IMR-90 (cell line): ENCODE data around the gene GNAZ. TPM values are rescaled to one million over a fixed set of nuclear protein-coding genes. Genes with fewer than 3 reads are reported as not detected.
A peak's percentile ranks its signal among the peaks of the same experiment; 100 is the strongest.

ENCODE experiments used
- ATAC-seq: fragments of 200-7000 bp; cut with Tn5 transposase; 2 replicates; pipeline ENCODE4 v1.9.1; 2020; ENCODE audit warnings: low read depth, mild to moderate bottlenecking, moderate library complexity
- BruUV-seq: library from RNA; stranded (reverse); fragments of 400-500 nt; replicated peaks from 2 replicates; lab custom pipeline; 2021; lab: Mats Ljungman, UMichigan
- CTCF ChIA-PET: fragments of 300-600 bp; formaldehyde crosslinking; extraction: SDS; loops from one replicate; lab custom pipeline; 2021; ENCODE audit warnings: antibody characterized with exemption; lab: Yijun Ruan, JAX
- POLR2A ChIA-PET: fragments of 300-600 bp; sonication (Branson Sonifier 250); formaldehyde crosslinking; loops from one replicate; lab custom pipeline; 2022; ENCODE audit warnings: antibody characterized with exemption; ENCODE audit not compliant: unreplicated experiment; lab: Charles Lee
- DNase-seq: peaks from one replicate; pipeline ENCODE4 v3.0.0; 2013
- H2AFZ ChIP-seq: replicated peaks from 2 replicates; pipeline ENCODE3; 2013; ENCODE audit warnings: low read length, mild to moderate bottlenecking; ENCODE audit not compliant: poor library complexity
- H2AK5ac ChIP-seq: 2 replicates; pipeline ENCODE4 v1.6.1; 2013; ENCODE audit warnings: low read depth, low read length, inconsistent platforms
- H2AK9ac ChIP-seq: replicated peaks from 2 replicates; pipeline ENCODE3; 2013; ENCODE audit warnings: mild to moderate bottlenecking, low read depth, low read length, moderate library complexity; ENCODE audit not compliant: poor library complexity
- H2BK120ac ChIP-seq: 2 replicates; pipeline ENCODE4 v1.6.1; 2013; ENCODE audit warnings: low read depth, low read length, inconsistent platforms
- H2BK15ac ChIP-seq: 3 replicates; pipeline ENCODE4 v1.6.1; 2013; ENCODE audit warnings: low read depth, low read length, inconsistent platforms
- H2BK20ac ChIP-seq: 2 replicates; pipeline ENCODE4 v1.6.1; 2013; ENCODE audit warnings: low read depth, mild to moderate bottlenecking, inconsistent platforms, low read length, moderate library complexity
- H2BK5ac ChIP-seq: 2 replicates; pipeline ENCODE4 v1.6.1; 2013; ENCODE audit warnings: mild to moderate bottlenecking, low read depth, low read length, inconsistent platforms; ENCODE audit not compliant: poor library complexity, severe bottlenecking
- H3K14ac ChIP-seq: replicated peaks from 2 replicates; pipeline ENCODE4 v1.6.1; 2013; ENCODE audit warnings: low read depth, low read length, inconsistent platforms
- H3K18ac ChIP-seq: 2 replicates; pipeline ENCODE4 v1.6.1; 2013; ENCODE audit warnings: low read depth, low read length, control low read depth
- H3K23ac ChIP-seq: 2 replicates; pipeline ENCODE4 v1.6.1; 2013; ENCODE audit warnings: low read depth, low read length, inconsistent platforms
- H3K27ac ChIP-seq: 2 replicates; pipeline ENCODE4 v1.5.1; 2013; ENCODE audit warnings: mild to moderate bottlenecking, control low read depth, low read length; ENCODE audit not compliant: insufficient read depth
- H3K27me3 ChIP-seq: 2 replicates; pipeline ENCODE4 v1.6.1; 2013; ENCODE audit warnings: low read length; ENCODE audit not compliant: control insufficient read depth, insufficient read depth
- H3K36me3 ChIP-seq: 2 replicates; pipeline ENCODE4 v1.6.1; 2013; ENCODE audit warnings: low read length, mixed read lengths; ENCODE audit not compliant: control insufficient read depth, insufficient read depth
- H3K4ac ChIP-seq: 2 replicates; pipeline ENCODE4 v1.6.1; 2013; ENCODE audit warnings: low read depth, low read length, inconsistent platforms
- H3K4me1 ChIP-seq: 2 replicates; pipeline ENCODE4 v1.6.1; 2013; ENCODE audit warnings: low read length, mixed read lengths; ENCODE audit not compliant: control insufficient read depth, insufficient read depth
- H3K4me2 ChIP-seq: 2 replicates; pipeline ENCODE4 v1.6.1; 2013; ENCODE audit warnings: low read depth, mild to moderate bottlenecking, control low read depth, low read length, moderate library complexity
- H3K4me3 ChIP-seq: 2 replicates; pipeline ENCODE4 v1.5.1; 2013; ENCODE audit warnings: low read depth, mild to moderate bottlenecking, control low read depth, low read length, moderate library complexity; ENCODE audit not compliant: insufficient read depth
- H3K56ac ChIP-seq: 2 replicates; pipeline ENCODE4 v1.6.1; 2013; ENCODE audit warnings: low read length, inconsistent platforms; ENCODE audit not compliant: insufficient read depth; ENCODE audit errors: extremely low read depth
- H3K79me1 ChIP-seq, 2 experiments: 2 replicates each; pipeline ENCODE4 v1.6.1; 2013; ENCODE audit warnings: low read length in 2 of 2, inconsistent platforms in 1 of 2, low read depth in 1 of 2
- H3K9ac ChIP-seq: 2 replicates; pipeline ENCODE4 v1.6.1; 2013; ENCODE audit warnings: low read depth, low read length, control low read depth
- H3K9me1 ChIP-seq: 2 replicates; pipeline ENCODE4 v1.6.1; 2013; ENCODE audit warnings: low read length, inconsistent platforms; ENCODE audit not compliant: insufficient read depth
- H3K9me3 ChIP-seq: 2 replicates; pipeline ENCODE4 v1.6.1; 2013; ENCODE audit warnings: low read length; ENCODE audit not compliant: control insufficient read depth, insufficient read depth
- H4K20me1 ChIP-seq: 2 replicates; pipeline ENCODE4 v1.6.1; 2013; ENCODE audit warnings: low read length, inconsistent platforms; ENCODE audit not compliant: insufficient read depth
- H4K5ac ChIP-seq: 2 replicates; pipeline ENCODE4 v1.6.1; 2013; ENCODE audit warnings: mild to moderate bottlenecking, low read depth, low read length, control low read depth
- H4K8ac ChIP-seq, 2 experiments: 2 replicates each; pipeline ENCODE4 v1.6.1; 2013; ENCODE audit warnings: low read depth in 2 of 2, low read length in 2 of 2, control low read depth in 1 of 2, inconsistent platforms in 1 of 2
- H4K91ac ChIP-seq: 2 replicates; pipeline ENCODE4 v1.6.1; 2013; ENCODE audit warnings: low read depth, low read length, inconsistent platforms; ENCODE audit not compliant: insufficient read depth
- CEBPB ChIP-seq: IDR thresholded peaks from 2 replicates; pipeline ENCODE4 v1.6.1; 2012; ENCODE audit warnings: low read depth, low read length, improper control_type of control experiment
- CHD1 ChIP-seq: IDR thresholded peaks from 2 replicates; pipeline ENCODE4 v1.6.1; 2012; ENCODE audit warnings: low read depth, low read length, improper control_type of control experiment
- MAFK ChIP-seq: IDR thresholded peaks from 2 replicates; pipeline ENCODE4 v1.6.1; 2012; ENCODE audit warnings: low read depth, low read length, improper control_type of control experiment
- MAZ ChIP-seq: IDR thresholded peaks from 2 replicates; pipeline ENCODE4 v1.6.1; 2012; ENCODE audit warnings: low read depth, mild to moderate bottlenecking, low read length, improper control_type of control experiment, moderate library complexity, borderline replicate concordance
- NFE2L2 ChIP-seq: fragments of 150-350 bp; IDR thresholded peaks from 2 replicates; pipeline ENCODE4 v1.6.1; 2016; ENCODE audit warnings: low read depth, mild to moderate bottlenecking, low read length
- POLR2A ChIP-seq: IDR thresholded peaks from 2 replicates; pipeline ENCODE4 v1.6.1; 2012; ENCODE audit warnings: mild to moderate bottlenecking, low read depth, low read length
- RAD21 ChIP-seq: IDR thresholded peaks from 2 replicates; pipeline ENCODE4 v1.6.1; 2012; ENCODE audit warnings: low read length, improper control_type of control experiment
- RCOR1 ChIP-seq: IDR thresholded peaks from 2 replicates; pipeline ENCODE4 v1.6.1; 2012; ENCODE audit warnings: mild to moderate bottlenecking, low read length, improper control_type of control experiment; ENCODE audit not compliant: insufficient replicate concordance
- RFX5 ChIP-seq: IDR thresholded peaks from 2 replicates; pipeline ENCODE4 v1.8.0; 2012; ENCODE audit warnings: low read depth, mild to moderate bottlenecking, low read length, moderate library complexity
- SMC3 ChIP-seq: fragments of 150-350 bp; IDR thresholded peaks from 2 replicates; pipeline ENCODE4 v1.6.1; 2016; ENCODE audit warnings: low read depth, mild to moderate bottlenecking, antibody characterized with exemption, low read length, moderate library complexity
- WGBS, 2 experiments: methylation state at CpG; one replicate each; pipeline versions ENCODE4 v1.1.5 to v1.1.7; 2013; ENCODE audit warnings: missing lambda C conversion rate in 2 of 2; ENCODE audit not compliant: insufficient read length in 1 of 2; ENCODE audit errors: extremely low coverage in 2 of 2; 5-methylcytosine and 5-hydroxymethylcytosine counted together
- dilution Hi-C: fragments of 300-500 bp; cut with HindIII; formaldehyde crosslinking; loops from one replicate; pipeline ENCODE4 v1.14.3; 2018; ENCODE audit warnings: low sequenced_read_pairs; ENCODE audit not compliant: unreplicated experiment
- in situ Hi-C: fragments of 300-500 bp; cut with MboI; formaldehyde crosslinking; loops from 3 replicates; pipeline ENCODE4 v1.14.3; 2019; ENCODE audit warnings: low sequenced_read_pairs, inconsistent platforms, mixed read lengths
- intact Hi-C: fragments of 100-400 bp; cut with micrococcal nuclease; formaldehyde crosslinking; loops from 2 replicates; pipeline ENCODE4 v1.10.0; 2022
- polyA plus RNA-seq, 3 experiments: library from polyadenylated mRNA; depleted of rRNA; stranded (reverse); fragments of >200 nt; gene quantifications; 2 replicates each; pipeline ENCODE4 v1.2.3, GENCODE V29; 2012; ENCODE audit warnings: low replicate concordance in 1 of 3
- total RNA-seq: library from RNA; depleted of rRNA; stranded (reverse); fragments of >200 nt; gene quantifications from 2 replicates; pipeline ENCODE4 v1.2.3, GENCODE V29; 2012
- TF ChIP-seq, protein P1 (sequence below): fragments of 150-350 bp; IDR thresholded peaks from 2 replicates; pipeline ENCODE4 v1.6.1; 2017; ENCODE audit warnings: mild to moderate bottlenecking, antibody characterized with exemption, low read length, low read depth

Gene GNAZ
- total and polyA plus RNA-seq, 2 of the 4 experiments (the other 2 are of a cell fraction) = 1.5 to 2.5 TPM

DNA sequence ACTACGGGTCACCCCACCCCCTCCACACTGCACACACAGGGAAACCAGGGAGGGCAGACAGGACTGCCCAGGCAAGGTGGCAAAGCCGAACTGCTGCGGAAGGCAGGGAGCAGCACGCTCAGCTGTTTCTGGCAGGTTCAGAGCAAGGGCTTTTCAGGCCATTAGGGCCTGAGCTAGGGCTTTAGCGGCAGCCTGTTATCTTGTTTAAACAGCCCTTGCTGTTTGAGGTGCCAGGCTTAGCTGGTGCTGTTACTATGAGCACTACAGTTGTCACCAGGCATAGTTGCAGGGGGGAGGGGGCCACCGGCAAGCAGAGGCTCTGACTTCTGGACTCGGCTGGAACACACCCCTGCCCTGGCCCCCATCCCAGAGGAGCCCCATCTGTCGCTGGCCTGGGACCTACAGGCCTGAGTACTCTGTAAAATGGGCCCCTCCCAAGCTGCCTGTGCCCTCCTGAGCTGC, 36.6 kb downstream of the GNAZ start:
- intact Hi-C loops = no loop called here
- no peak overlapping the region for H2BK15ac ChIP-seq
- 72% methylated on average over 3 of the region's 8 CpGs; no CpG with 5 or more reads in 1 of the 2 experiments for WGBS, 2 experiments
- H3K79me1 ChIP-seq = no peaks in the 10 kb centered on the region
- no peaks in the 10 kb centered on the region for H3K9me3 ChIP-seq
- dilution Hi-C loops = no loop called here
- H3K4me1 ChIP-seq = no peaks in the 10 kb centered on the region
- H3K36me3 ChIP-seq = no peaks in the 10 kb centered on the region
- no peak overlapping the region for H3K27ac ChIP-seq
- no peak overlapping the region for H3K9ac ChIP-seq
- ATAC-seq = no peak
- H2BK120ac ChIP-seq = no peak overlapping the region
- no peak overlapping the region for H3K14ac ChIP-seq
- in situ Hi-C loops = no loop called here
- no peak overlapping the region for H2BK5ac ChIP-seq
- no peak overlapping the region for H4K5ac ChIP-seq
- H3K27me3 ChIP-seq = peaks cover 2% of the 10 kb centered on the region; the same call in 1 of the 2 replicates
- no peak overlapping the region for H3K56ac ChIP-seq
- H2AK5ac ChIP-seq = no peak overlapping the region
- no peak overlapping the region for H3K4me3 ChIP-seq
- no peak overlapping the region for H3K4me2 ChIP-seq
- BruUV-seq = no TSS peak
- H3K9me1 ChIP-seq = no peaks in the 10 kb centered on the region
- no peak overlapping the region for H3K4ac ChIP-seq
- H2AFZ ChIP-seq = no peak overlapping the region
- DNase-seq = no peak
- H4K91ac ChIP-seq = no peak overlapping the region
- peak overlapping the region; percentile 15 for H2AK9ac ChIP-seq
- no peak overlapping the region for H3K18ac ChIP-seq
- H2BK20ac ChIP-seq = no peak overlapping the region
- no peak for TF ChIP-seq MAZ
- no peak for TF ChIP-seq POLR2A
- TF ChIP-seq, protein P1, sequence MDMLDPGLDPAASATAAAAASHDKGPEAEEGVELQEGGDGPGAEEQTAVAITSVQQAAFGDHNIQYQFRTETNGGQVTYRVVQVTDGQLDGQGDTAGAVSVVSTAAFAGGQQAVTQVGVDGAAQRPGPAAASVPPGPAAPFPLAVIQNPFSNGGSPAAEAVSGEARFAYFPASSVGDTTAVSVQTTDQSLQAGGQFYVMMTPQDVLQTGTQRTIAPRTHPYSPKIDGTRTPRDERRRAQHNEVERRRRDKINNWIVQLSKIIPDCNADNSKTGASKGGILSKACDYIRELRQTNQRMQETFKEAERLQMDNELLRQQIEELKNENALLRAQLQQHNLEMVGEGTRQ = no peak
- no peak for TF ChIP-seq RFX5
- no peak for TF ChIP-seq RCOR1
- no peak for TF ChIP-seq MAFK
- no peak for TF ChIP-seq SMC3
- no peak for TF ChIP-seq CHD1
- no peak for TF ChIP-seq NFE2L2
- no peak for TF ChIP-seq RAD21
- no peak for TF ChIP-seq CEBPB
- no peak overlapping the region for H4K8ac ChIP-seq
- H4K20me1 ChIP-seq = no peaks in the 10 kb centered on the region
- ChIA-PET CTCF (no interaction called here), POLR2A (no interaction called here)
- no peak overlapping the region for H3K23ac ChIP-seq
